HG03097 (cell line): ENCODE results near the gene SMYD4.
"Not testable (repeated sequence)": the region's sequence is repeated elsewhere in the genome, so short reads cannot be mapped to it uniquely, and the experiment has no call there.

Source experiments
- ATAC-seq: cut with Tn5 transposase; IDR thresholded peaks from one replicate; pipeline ENCODE4 v1.9.1; 2021; ENCODE audit not compliant: unreplicated experiment, low FRiP score

Gene SMYD4

DNA sequence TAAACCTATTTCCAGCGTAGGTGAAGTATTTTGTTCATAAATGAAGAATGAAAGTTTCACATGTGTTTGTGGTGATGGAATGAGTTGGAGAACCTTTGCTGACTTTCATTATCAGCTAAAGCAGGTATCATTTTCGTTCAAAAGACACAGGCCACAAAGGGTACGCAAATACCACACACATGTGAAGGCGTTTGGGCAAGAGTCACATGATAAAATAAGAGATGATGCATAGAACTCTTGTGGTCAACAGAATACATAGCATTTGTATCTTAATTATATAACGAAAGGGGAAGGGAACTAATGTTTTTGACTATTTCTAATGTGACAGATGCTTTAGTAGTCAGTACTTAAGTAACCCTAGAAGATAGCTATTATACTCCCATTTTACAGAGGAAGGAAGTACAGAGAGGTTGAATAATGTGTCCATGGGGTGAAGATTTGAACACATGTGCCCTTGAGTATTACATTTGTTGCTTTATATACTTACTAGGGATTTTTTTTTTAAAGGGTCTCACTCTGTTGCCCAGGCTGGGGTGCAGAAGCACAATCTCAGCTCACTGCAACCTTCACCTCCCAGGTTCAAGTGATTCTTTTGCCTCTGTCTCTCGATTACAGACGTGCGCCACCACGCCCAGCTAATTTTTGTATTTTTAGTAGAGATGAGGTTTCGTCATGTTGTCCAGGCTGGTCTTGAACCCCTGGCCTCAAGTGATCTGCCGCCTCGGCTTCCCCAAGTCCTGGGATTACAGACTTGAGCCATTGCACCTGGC lies 4.9 kb upstream of the SMYD4 start:
- ATAC-seq = peak; percentile 54

DNA sequence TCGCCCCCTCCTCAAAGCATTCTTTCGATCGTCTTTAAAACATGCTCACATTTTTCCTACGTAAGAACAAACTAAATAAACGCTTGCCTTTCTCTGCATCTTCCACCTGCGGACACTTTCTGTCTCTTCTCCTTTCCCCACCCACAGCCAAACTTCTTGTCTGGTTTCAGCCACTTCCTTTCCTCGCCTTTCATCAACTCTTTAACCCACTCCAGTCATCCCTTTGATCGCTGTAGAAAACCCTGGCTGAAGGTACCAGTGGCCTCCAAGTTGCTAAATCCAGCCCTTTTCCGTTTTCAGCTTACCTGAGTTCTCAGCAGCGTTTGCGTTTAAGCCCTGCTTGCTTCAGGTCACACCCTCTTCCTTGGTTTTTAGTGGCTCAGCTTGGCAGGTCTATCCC lies 586 bp upstream of the SMYD4 start:
- no peak for ATAC-seq

DNA sequence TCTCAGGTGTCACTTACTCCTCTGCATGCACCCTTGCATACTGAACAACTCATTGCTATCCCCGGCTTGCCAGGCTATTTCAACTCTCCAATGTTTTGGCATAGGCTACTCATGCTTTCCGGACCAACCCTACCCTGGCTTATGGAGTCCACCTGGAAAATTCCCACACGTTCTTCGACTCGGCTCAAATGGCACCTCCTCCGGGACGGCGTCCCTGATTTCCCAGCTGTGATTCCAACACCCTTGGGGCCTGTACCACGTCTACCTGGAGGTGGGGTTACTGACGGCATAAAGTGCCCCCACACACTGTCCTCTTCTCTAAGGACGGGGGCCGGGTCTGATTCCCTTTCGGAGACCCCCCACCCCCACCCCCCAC lies 498 bp downstream of the SMYD4 start:
- ATAC-seq = no peak

DNA sequence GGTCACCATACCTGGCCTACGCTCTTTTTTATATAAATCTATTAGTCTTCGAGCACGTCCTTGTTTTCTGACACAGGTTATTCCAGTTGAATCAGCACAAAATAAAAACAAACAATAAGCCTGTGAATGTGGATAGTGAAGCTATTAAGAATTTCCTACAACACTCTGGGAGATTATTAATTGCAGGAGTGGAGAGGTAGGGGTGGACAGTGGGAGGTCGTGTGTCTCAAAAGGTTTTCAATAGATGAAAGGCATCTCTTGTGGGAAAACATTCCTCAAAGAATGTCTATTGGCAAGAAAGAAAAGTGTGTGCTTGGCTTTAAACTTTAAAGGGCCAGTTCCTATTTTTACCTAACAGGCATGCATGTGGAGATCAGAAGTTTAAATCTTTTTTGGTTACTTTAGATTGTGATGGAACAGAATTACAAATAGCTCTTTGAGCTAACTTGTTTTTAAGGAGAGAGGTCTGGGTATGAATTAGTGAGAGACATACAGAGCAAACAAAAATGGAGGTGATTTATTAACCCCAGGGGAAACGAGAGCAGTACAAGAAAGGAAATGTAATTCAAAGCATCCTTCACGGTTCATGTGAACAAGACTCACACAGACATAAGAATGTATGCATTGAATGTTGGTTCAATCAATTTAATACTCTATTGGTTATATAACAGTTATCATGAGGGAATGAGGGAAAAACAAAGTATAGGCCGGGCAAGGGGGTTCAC lies 9.0 kb downstream of the SMYD4 start:
- ATAC-seq = no peak

DNA sequence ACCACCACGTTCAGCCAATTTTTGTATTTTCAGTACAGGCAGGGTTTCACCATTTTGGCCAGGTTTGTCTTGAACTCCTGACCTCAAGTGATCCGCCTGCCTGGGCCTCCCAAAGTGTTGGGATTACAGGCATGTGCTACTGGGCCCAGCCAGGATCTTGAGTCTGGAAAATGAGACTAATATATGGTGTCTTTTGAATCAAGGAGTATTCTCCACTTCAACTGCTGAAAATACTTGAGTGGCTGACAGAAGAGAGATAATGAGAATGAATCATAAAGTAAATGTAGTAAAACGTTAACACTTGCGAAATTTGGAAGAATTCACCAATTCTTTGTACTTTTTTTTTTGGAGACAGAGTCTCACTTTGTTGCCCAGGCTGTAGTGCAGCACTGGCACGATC lies 16.6 kb downstream of the SMYD4 start:
- ATAC-seq = no peak

DNA sequence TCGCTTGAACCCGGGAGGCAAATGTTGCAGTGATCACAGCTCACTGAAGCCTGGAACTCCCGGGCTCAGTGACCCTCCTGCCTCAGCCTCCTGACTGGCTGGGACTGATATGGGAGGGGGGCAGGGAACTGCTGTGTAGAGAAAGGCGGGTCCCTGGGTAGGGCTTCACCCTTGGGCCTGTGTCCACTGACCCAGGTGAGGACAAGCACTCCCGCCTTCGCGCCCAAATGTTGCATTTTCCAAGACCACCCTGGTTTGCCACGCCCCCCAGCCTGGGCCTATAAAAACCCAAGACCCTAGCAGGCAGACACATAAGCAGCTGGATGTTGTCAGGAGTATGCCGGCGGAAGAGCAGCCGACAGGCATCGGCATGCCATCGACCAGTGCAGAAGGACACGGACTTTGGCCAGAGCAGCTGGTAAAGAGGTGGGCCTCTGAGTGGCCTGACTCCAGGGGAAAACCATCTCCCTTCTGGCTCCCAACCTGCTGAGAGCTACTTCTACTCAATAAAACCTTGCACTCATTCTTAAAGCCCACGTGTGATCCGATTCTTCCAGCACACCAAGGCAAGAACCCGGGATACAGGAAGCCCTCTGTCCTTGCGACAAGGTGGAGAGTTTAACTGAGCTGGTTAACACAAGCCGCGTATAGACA lies 19.1 kb downstream of the SMYD4 start:
- no peak for ATAC-seq

DNA sequence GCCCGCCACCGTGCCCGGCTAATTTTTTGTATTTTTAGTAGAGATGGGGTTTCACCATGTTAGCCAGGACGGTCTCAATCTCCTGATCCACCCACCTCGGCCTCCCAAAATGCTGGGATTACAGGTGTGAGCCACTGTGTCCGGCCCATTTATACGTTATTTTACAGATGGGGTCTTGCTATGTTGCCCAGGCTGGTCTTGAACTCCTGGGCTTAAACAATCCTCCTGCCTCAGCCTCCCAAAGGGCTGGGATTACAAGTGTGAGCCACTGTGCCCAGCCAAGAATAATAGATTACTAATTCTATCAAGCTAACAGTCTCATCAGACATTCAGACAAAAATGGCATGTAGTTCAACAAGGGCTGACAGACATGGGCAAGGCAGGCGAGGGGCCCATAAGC lies 19.9 kb downstream of the SMYD4 start:
- ATAC-seq = not testable (repeated sequence)

DNA sequence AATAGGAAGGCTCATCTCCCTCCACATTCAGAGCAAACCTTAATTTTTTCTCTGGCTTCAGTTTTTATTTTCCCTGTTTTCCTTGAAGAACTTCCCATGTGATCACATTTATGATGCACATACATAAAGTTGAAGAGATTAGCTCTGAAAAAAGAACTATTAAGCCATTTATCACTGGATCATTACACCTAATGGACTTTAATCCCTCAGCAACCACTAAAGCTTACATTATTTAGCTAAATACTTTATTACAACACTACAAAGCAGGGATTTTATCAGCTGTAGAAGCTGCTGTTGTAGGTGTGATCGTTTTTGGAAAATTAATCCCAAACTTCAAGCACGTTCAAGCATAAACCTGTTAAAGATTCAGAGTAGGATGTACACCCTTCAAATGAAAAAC lies 21.1 kb downstream of the SMYD4 start:
- ATAC-seq = no peak

DNA sequence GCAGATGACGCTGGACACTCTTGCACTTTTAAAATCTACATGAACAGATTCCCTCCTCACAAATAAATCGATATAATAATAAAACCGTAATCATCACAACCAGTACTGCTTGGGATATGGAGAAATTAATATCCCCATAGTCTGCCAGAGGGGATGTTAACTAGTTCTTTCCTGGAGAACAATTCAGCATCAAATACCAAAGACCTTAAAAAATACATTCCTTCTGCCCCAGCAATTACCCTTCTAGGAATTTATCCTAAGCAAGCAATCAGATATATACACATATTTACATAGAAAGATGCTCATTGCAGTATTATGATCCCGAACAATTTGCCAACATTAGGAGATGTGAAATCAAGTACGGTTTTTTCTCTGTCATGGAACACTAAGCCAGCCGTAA lies 21.8 kb downstream of the SMYD4 start:
- ATAC-seq = no peak

DNA sequence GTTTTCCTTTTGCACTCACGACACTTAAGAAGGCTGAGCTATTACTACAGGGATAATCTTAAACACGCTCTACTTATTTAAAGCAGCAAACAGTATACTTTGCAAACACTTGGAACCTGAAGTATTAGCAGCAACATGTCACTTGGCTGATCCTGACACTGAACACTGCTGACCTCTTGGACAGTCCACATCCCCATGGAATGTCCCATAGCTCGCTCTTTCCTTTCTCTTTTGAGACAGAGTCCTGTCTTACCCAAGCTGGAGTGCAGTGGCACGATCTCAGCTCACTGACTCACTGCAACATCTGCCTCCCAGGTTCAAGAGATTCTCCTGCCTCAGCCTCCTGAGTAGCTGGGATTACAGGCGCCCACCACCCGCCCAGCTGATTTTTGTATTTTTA lies 26.4 kb downstream of the SMYD4 start:
- ATAC-seq = no peak

DNA sequence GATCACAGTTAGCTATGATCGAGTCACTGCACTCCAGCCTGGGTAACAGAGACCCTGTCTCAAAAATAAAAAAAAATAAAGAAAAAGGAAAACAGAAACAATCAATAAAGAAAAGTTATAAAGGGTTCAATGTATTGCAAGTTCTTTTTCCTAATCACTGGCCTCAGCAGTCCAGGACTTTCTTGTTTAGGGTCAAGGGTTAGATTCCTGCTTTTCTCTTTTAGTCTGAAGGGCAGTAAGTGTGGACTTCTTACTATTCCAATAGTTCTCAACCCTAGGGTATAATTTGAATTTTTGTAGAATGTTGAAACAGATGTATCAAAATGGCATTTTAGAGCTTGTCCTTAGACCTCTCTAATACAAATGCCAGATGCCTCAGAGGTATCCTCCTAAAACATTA lies 27.3 kb downstream of the SMYD4 start:
- no peak for ATAC-seq

DNA sequence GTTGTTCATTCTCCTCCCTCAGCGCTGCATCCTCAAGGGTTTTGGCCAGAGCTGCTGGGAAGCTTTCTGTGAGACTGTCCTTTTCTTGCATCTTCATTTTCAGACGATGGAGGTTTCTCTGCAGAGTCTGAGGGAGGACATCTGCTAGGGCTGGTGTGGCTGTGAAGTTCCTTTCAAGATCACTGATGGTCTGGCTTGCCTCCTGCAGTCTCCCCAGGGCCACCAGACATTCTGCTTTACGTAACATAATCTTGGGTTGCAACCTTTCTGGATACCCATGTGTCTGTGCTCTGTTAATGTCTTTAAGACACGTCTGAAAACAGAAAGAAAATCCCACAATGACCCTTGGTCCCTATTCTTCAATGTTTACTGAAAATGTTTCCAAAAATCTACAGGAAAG lies 29.0 kb downstream of the SMYD4 start:
- no peak for ATAC-seq

DNA sequence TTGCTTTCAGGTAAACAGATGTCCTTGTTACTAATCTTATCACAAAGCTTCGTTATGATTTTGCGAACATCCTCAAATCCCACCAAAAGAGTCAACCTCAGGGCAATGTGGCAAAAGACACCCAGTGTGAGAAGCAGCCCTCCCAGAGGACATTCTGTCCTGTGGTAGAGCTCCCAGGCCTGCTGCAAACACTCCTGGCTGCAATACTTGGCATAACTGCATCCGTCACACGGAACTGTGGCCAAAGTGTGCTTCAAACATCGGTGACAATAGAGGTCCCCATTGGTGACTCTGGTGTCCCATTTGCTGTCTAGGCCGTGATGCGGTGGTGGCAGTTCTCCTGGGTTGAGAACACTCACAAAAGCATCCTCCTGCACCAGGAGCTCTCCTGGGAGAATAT lies 29.5 kb downstream of the SMYD4 start:
- ATAC-seq = no peak

DNA sequence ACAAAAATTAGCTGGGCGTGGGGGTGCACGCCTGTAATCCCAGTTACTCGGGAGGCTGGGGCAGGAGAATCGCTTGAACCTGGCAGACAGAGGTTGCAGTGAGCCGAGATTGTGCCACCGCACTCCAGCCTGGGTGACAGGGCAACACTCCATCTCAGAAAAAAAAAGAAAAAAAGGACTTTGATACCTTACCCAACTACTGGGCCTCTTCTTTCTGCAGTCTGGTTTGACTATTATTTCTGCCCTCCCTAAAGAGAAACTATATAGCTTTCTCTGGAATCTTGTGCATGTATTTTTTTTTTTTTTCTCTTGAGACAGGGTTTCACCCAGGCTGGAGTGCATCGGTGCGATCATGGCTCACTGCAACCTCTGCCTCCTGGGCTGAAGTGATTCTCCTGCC lies 31.9 kb downstream of the SMYD4 start:
- not testable (repeated sequence) for ATAC-seq

DNA sequence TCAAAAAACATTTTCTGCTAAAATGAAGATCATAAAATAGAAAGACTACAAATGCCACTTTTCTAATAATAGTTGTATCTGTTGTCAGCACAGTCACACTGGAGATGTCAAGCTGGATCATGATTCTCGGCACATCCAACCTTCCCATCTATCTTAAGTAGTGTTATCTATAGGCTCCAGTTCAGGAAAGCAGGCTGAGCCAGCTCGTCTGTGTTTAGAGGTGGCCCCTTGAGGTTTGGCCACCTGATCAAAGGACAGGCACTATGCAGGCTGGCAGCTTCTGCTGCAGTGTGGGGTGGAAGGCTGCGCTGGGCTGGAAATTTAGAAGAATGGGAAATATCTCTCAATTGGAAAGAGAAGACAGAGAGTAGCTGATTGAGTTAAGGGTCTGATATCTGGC lies 32.4 kb downstream of the SMYD4 start:
- ATAC-seq = no peak

DNA sequence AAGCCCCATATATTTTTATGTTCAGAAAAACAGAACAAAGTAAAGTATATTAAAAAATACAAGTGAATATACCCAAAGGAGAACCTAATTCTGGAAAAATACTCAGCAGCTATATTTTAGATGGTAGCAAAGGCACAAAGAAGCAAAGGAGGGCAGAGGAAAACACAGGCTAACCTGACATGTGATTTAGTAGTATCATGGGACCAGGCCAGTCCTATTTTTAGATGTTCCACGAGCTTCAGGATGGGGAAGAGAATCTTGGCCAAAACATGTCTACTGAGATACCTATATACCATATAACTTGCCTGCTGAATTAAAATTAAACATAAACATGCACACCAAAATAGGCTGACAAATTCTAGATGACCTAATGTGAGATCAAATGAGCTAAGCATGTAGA lies 32.9 kb downstream of the SMYD4 start:
- no peak for ATAC-seq

DNA sequence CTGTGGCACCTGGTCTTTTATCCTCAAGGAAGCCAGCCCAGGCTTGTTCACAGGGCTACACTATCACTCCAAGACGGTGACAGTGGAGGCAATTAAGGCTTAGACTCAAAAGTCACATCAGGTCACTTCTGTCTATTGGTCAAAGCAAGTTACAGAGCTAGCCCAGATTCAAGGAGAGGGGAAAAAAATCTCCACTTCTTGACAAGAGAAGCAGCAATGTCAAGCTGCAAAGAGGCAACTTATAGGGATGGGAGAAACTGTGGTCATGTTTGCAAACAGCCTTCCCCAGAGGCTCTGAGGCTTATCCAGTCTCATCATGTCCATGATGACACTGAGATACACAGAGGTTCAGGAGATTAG lies 36.3 kb downstream of the SMYD4 start:
- ATAC-seq = no peak

DNA sequence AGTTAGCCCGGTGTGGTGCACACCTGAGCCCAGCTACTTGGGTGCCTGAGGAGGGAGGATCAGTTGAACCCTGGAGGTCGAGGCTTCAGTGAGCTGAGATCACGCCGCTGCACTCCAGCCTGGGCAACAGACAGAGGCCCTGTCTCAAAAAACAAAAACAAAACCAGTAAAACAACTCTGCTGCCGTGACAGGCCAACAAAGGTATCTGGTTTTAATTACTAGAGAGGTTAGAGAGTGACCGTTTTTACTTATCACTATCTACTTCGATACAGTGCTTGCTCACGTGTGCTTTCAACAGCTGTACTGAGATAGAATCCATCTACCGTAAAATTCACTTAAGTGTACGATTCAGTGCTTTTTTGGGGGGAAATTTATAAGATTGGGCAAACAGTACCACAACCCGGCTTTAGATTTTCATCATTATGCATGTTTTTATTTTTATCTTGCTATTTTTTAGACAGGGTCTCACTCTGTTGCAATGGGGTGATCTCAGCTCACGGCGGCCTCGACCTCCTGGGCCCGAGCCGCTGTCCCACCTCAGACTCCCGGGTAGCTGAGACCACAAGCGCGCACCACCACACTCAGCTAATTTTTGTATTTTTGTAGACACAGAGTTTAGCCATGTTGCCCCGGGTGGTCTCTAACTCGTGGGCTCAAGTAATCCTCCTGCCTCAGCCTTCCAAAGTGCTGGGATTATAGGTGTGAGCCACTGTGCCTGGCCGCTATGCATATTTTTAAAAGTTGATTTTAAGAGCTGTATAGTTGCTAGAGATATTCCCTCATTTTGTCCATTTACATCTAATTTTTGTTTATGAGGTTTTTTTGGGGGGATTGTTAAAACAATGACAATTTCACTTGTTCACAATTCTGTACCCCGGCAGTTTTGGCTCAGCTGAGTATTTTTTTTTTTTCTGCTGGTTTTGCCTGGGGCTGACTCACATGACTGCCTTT lies 36.9 kb downstream of the SMYD4 start:
- ATAC-seq = no peak

DNA sequence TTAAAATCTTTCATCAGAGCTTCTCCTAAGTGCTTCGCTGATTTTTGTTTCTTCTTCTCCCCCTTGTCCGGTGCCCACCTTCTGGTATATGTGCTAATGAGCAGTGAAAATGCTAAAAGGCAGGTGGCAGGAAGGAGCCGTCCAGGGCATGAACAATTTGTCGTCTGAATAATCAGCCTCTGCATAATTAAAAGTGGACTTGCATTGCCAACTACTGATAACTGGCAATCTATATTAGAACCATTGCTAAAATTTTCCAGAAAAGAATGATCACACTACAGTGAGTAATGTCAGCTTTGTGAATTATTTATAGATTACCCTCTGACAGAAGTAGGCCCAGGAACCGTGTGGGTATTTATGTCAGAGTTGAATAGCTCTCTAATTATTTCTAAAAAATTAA lies 39.8 kb downstream of the SMYD4 start:
- no peak for ATAC-seq

DNA sequence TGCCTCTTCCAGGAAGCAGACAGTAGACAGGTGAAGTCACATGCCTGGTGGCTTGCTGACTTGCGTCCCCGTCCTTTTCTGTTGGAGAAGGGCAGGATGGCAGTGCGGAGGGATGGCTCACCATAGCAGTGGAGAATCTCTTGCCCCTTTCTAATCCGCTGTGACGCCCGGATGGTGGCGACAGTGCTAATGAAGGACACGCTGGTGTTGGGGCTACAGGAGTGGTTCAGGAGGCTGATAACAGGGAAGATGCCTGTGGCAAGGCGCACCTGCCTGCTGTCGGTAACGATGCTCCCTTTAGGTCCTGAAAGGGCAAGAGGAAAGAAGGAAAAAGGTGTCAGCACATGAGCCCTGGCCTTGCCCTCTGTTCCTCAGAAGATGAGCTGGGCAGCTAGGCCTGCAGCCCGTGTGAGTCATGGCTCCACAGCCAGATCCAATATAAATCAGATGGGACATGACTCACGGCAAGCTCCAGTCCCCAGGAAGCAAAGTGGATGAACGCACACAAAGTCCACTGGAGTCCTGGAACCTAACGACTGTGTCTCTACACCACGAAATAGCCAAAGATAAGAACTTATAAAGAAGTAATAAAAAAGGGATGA lies 42.3 kb downstream of the SMYD4 start:
- ATAC-seq = no peak
